Natural killer cell (primary cell): ENCODE results near the gene LAMB1. TPM values are rescaled to one million over a fixed set of nuclear protein-coding genes. Genes with fewer than 3 reads are reported as not detected.

Source experiments
- ATAC-seq, 3 donors: fragments of 150-1000 bp in 2 of 3; fragments of 200-7000 bp in 1 of 3; cut with Tn5 transposase; 1 replicate in 1 of 3; 2 replicates in 2 of 3; pipeline ENCODE4 v1.10.0; 2021; ENCODE audit warnings: mild to moderate bottlenecking in 2 of 3, moderate library complexity in 2 of 3
- DNase-seq, 2 donors: peaks; one replicate each; pipeline versions ENCODE4 v3.0.0 to v3.0.0-alpha.2; 2013 to 2021; ENCODE audit warnings: mixed read lengths in 1 of 2
- H3K27ac ChIP-seq: one replicate; pipeline ENCODE4 v1.5.1; 2013; ENCODE audit warnings: mild to moderate bottlenecking, low read length
- H3K27me3 ChIP-seq: one replicate; pipeline ENCODE4 v1.6.1; 2013; ENCODE audit warnings: low read length; ENCODE audit not compliant: control insufficient read depth, insufficient read depth
- H3K36me3 ChIP-seq: one replicate; pipeline ENCODE4 v1.6.1; 2013; ENCODE audit warnings: low read length; ENCODE audit not compliant: control insufficient read depth, insufficient read depth
- H3K4me1 ChIP-seq: one replicate; pipeline ENCODE4 v1.6.1; 2013; ENCODE audit warnings: low read length; ENCODE audit not compliant: control insufficient read depth, insufficient read depth
- H3K4me3 ChIP-seq: one replicate; pipeline ENCODE4 v1.5.1; 2013; ENCODE audit warnings: low read length
- H3K9me3 ChIP-seq: one replicate; pipeline ENCODE4 v1.6.1; 2013; ENCODE audit warnings: low read length; ENCODE audit not compliant: control insufficient read depth, insufficient read depth
- H3K27ac Mint-ChIP-seq, 2 donors: one replicate each; pipeline ENCODE4 v1.8.0; 2022; ENCODE audit warnings: mild to moderate bottlenecking in 2 of 2, mixed read lengths in 2 of 2, moderate library complexity in 1 of 2
- H3K27me3 Mint-ChIP-seq, 2 donors: one replicate each; pipeline ENCODE4 v1.8.0; 2022; ENCODE audit warnings: low read depth in 2 of 2, mixed read lengths in 2 of 2
- H3K36me3 Mint-ChIP-seq: one replicate; pipeline ENCODE4 v1.8.0; 2022; ENCODE audit warnings: mixed read lengths
- H3K4me1 Mint-ChIP-seq, 2 donors: one replicate each; pipeline ENCODE4 v1.8.0; 2022; ENCODE audit warnings: mixed read lengths in 2 of 2
- H3K4me3 Mint-ChIP-seq: one replicate; pipeline ENCODE4 v1.8.0; 2022; ENCODE audit warnings: mild to moderate bottlenecking, moderate library complexity, mixed read lengths
- H3K9me3 Mint-ChIP-seq, 2 donors: one replicate each; pipeline ENCODE4 v1.8.0; 2022; ENCODE audit warnings: mixed read lengths in 2 of 2
- CTCF ChIP-seq: fragments of 200-600 bp; IDR thresholded peaks from one replicate; pipeline ENCODE4 v1.8.0; 2022; ENCODE audit warnings: antibody characterized with exemption
- WGBS: methylation state at CpG from one replicate; pipeline ENCODE4 v1.1.7; 2013; ENCODE audit warnings: missing lambda C conversion rate; ENCODE audit not compliant: insufficient coverage; 5-methylcytosine and 5-hydroxymethylcytosine counted together
- intact Hi-C: fragments of 100-400 bp; cut with micrococcal nuclease; formaldehyde crosslinking; loops from one replicate; pipeline ENCODE4 v1.14.2; 2022
- total RNA-seq, 4 donors: library from RNA; stranded (reverse); fragments of 120-200 nt in 1 of 4; gene quantifications; one replicate each; pipeline versions ENCODE4 v1.2.3 to v1.2.4, GENCODE V29; 2013 to 2022

The LAMB1 gene
- total RNA-seq, 3 donors from 2014 or later (not counting 1 experiment from before 2014, with no cell fraction given): not detected

- no peak overlapping the region for H3K4me3 Mint-ChIP-seq
- no peak overlapping the region for H3K27ac ChIP-seq
These were observed 22.8 kb downstream of the LAMB1 start for GRCh38 chr7:107980171-107980570.

GRCh38 chr7:107978815-107979408 is 24.0 kb downstream of the LAMB1 start:
- TF ChIP-seq CTCF: no peak
- no peak overlapping the region for H3K4me3 ChIP-seq
- ATAC-seq (no peak), DNase-seq (no peak)
- H3K27ac ChIP-seq: no peak overlapping the region
- 98% methylated on average over 4 of the region's 5 CpGs for WGBS
- H3K27me3 ChIP-seq: no peaks in the 10 kb centered on the region
- Mint-ChIP-seq H3K4me3 (no peak overlapping the region), H3K9me3 (no peaks in the 10 kb centered on the region), H3K4me1 (no peaks in the 10 kb centered on the region), H3K36me3 (no peaks in the 10 kb centered on the region), H3K27me3 (peaks cover 0 to 7% of the 10 kb centered on the region in 2 donors), H3K27ac (no peak overlapping the region)
- intact Hi-C loops: no loop called here
- no peaks in the 10 kb centered on the region for H3K36me3 ChIP-seq
- H3K4me1 ChIP-seq: no peaks in the 10 kb centered on the region
- no peaks in the 10 kb centered on the region for H3K9me3 ChIP-seq

More at GRCh38 chr7:107980171-107980570, 22.8 kb downstream of the LAMB1 start:
- Mint-ChIP-seq H3K27ac (no peak overlapping the region), H3K4me1 (no peaks in the 10 kb centered on the region), H3K36me3 (no peaks in the 10 kb centered on the region), H3K27me3 (peaks cover 0 to 7% of the 10 kb centered on the region in 2 donors), H3K9me3 (no peaks in the 10 kb centered on the region)
- no peaks in the 10 kb centered on the region for H3K27me3 ChIP-seq
- H3K36me3 ChIP-seq: no peaks in the 10 kb centered on the region
- intact Hi-C loops: no loop called here
- ATAC-seq (no peak), DNase-seq (no peak)
- no peaks in the 10 kb centered on the region for H3K4me1 ChIP-seq
- TF ChIP-seq CTCF: no peak
- no peak overlapping the region for H3K4me3 ChIP-seq
- H3K9me3 ChIP-seq: no peaks in the 10 kb centered on the region
- WGBS: 87% methylated on average over 3 of the region's 3 CpGs

- no peak overlapping the region for H3K4me3 Mint-ChIP-seq
- Histone ChIP-seq H3K4me1 (no peaks in the 10 kb centered on the region), H3K27me3 (no peaks in the 10 kb centered on the region), H3K9me3 (no peaks in the 10 kb centered on the region), H3K36me3 (no peaks in the 10 kb centered on the region), H3K27ac (no peak overlapping the region), H3K4me3 (no peak overlapping the region)
- no peaks in the 10 kb centered on the region for H3K36me3 Mint-ChIP-seq
- 88% methylated on average over 4 of the region's 4 CpGs for WGBS
- no peaks in the 10 kb centered on the region for H3K27me3 Mint-ChIP-seq
- no peak for TF ChIP-seq CTCF
- H3K9me3 Mint-ChIP-seq: no peaks in the 10 kb centered on the region
- intact Hi-C loops: no loop called here
- no peak for DNase-seq
- no peak for ATAC-seq
- H3K4me1 Mint-ChIP-seq: no peaks in the 10 kb centered on the region
- no peak overlapping the region for H3K27ac Mint-ChIP-seq
These were observed 25.9 kb downstream of the LAMB1 start for GRCh38 chr7:107977048-107977447.

- H3K27me3 Mint-ChIP-seq: no peaks in the 10 kb centered on the region
- Histone ChIP-seq H3K27ac (no peak overlapping the region), H3K27me3 (no peaks in the 10 kb centered on the region), H3K36me3 (no peaks in the 10 kb centered on the region), H3K4me3 (no peak overlapping the region), H3K9me3 (no peaks in the 10 kb centered on the region), H3K4me1 (no peaks in the 10 kb centered on the region)
- no peaks in the 10 kb centered on the region for H3K4me1 Mint-ChIP-seq
- ATAC-seq (no peak), DNase-seq (no peak)
- 95% methylated on average over 1 of the region's 1 CpG for WGBS
- H3K27ac Mint-ChIP-seq: no peak overlapping the region
- H3K4me3 Mint-ChIP-seq: no peak overlapping the region
- intact Hi-C loops: no loop called here
- H3K36me3 Mint-ChIP-seq: no peaks in the 10 kb centered on the region
- no peak for TF ChIP-seq CTCF
- H3K9me3 Mint-ChIP-seq: no peaks in the 10 kb centered on the region
These were observed 26.3 kb downstream of the LAMB1 start for GRCh38 chr7:107976620-107977019.
